B cell (primary cell): ENCODE data around the gene HCK. TPM values are rescaled to one million over a fixed set of nuclear protein-coding genes. Genes with fewer than 3 reads are reported as not detected.

ENCODE experiments used
- ATAC-seq: fragments of 200-7000 bp; cut with Tn5 transposase; one replicate; pipeline ENCODE4 v1.10.0; 2021; ENCODE audit warnings: low read depth, mild to moderate bottlenecking, moderate number of reproducible peaks, moderate library complexity
- CTCF ChIA-PET: fragments of 350-600 bp; sonication (Branson Sonifier 250); formaldehyde crosslinking; loops from one replicate; lab custom pipeline; 2021; ENCODE audit warnings: antibody characterized with exemption, inconsistent platforms; lab: Charles Lee
- POLR2A ChIA-PET: fragments of 350-600 bp; sonication (Branson Sonifier 250); formaldehyde crosslinking; loops from one replicate; lab custom pipeline; 2021; ENCODE audit warnings: antibody characterized with exemption; lab: Charles Lee
- DNase-seq: peaks from one replicate; pipeline ENCODE4 v3.0.0; 2013
- H2AFZ ChIP-seq: 2 replicates; pipeline ENCODE4 v1.6.1; 2012; ENCODE audit warnings: mild to moderate bottlenecking, low read depth, low read length; ENCODE audit not compliant: insufficient read depth, poor library complexity, severe bottlenecking
- H3K27ac ChIP-seq, 2 donors: 1 replicate in 1 of 2; 2 replicates in 1 of 2; pipeline ENCODE4 v1.5.1; 2012 to 2013; ENCODE audit warnings: low read length in 2 of 2, mild to moderate bottlenecking in 2 of 2, moderate library complexity in 1 of 2
- H3K27me3 ChIP-seq, 4 experiments: fragments of 200-600 bp in 1 of 4; sonication (generic) in 1 of 4; replicated peaks in 1 of 4; 1 replicate in 2 of 4; 2 replicates in 2 of 4; pipeline versions ENCODE4 v1.6.1 to v1.7.0; 2013 to 2016; ENCODE audit warnings: low read length in 3 of 4, mild to moderate bottlenecking in 2 of 4, mixed read lengths in 1 of 4, moderate library complexity in 1 of 4; ENCODE audit not compliant: insufficient read depth in 4 of 4, control insufficient read depth in 3 of 4; ENCODE audit errors: control extremely low read depth in 1 of 4
- H3K36me3 ChIP-seq, 2 experiments: replicated peaks in 1 of 2; 1 replicate in 1 of 2; 2 replicates in 1 of 2; pipeline versions ENCODE4 v1.6.1 to v1.7.1; 2013; ENCODE audit warnings: low read length in 1 of 2; ENCODE audit not compliant: insufficient read depth in 2 of 2, control insufficient read depth in 1 of 2; ENCODE audit errors: control extremely low read depth in 1 of 2, extremely low read depth in 1 of 2
- H3K4me1 ChIP-seq, 2 donors: fragments of 200-600 bp in 1 of 2; sonication (generic) in 1 of 2; 1 replicate in 1 of 2; 2 replicates in 1 of 2; pipeline versions ENCODE4 v1.5.1 to v1.6.1; 2013 to 2017; ENCODE audit warnings: low read length in 2 of 2; ENCODE audit not compliant: control insufficient read depth in 2 of 2, insufficient read depth in 2 of 2
- H3K4me2 ChIP-seq: replicated peaks from 2 replicates; pipeline ENCODE3; 2012; ENCODE audit warnings: mild to moderate bottlenecking, low read depth, low read length; ENCODE audit not compliant: poor library complexity, severe bottlenecking
- H3K4me3 ChIP-seq, 5 experiments: fragments of 200-600 bp in 1 of 5; sonication (generic) in 1 of 5; 1 replicate in 3 of 5; 2 replicates in 2 of 5; pipeline versions ENCODE4 v1.5.1 to v1.7.0; 2011 to 2016; ENCODE audit warnings: low read length in 4 of 5, mild to moderate bottlenecking in 4 of 5, low read depth in 2 of 5, control low read depth in 1 of 5, moderate library complexity in 1 of 5; ENCODE audit not compliant: insufficient read depth in 1 of 5; ENCODE audit errors: control extremely low read depth in 1 of 5, extremely low read depth in 1 of 5
- H3K79me2 ChIP-seq: fragments of 200-600 bp; sonication (generic); one replicate; pipeline ENCODE4 v1.6.0; 2016; ENCODE audit warnings: low read length; ENCODE audit not compliant: control insufficient read depth, insufficient read depth
- H3K9ac ChIP-seq: fragments of 200-600 bp; sonication (generic); 2 replicates; pipeline ENCODE4 v1.6.1; 2017; ENCODE audit warnings: mild to moderate bottlenecking, low read length, moderate library complexity
- H3K9me3 ChIP-seq, 3 donors: one replicate each; pipeline versions ENCODE4 v1.6.1 to v1.7.1; 2013; ENCODE audit warnings: low read length in 2 of 3; ENCODE audit not compliant: control insufficient read depth in 2 of 3, insufficient read depth in 1 of 3; ENCODE audit errors: control extremely low read depth in 1 of 3
- H4K20me1 ChIP-seq: 2 replicates; pipeline ENCODE4 v1.6.0; 2012; ENCODE audit warnings: mild to moderate bottlenecking, low read length; ENCODE audit not compliant: insufficient read depth, control insufficient read depth, poor library complexity, severe bottlenecking
- H3K27ac Mint-ChIP-seq: one replicate; pipeline ENCODE4 v1.8.0; 2021; ENCODE audit warnings: mixed read lengths
- H3K27me3 Mint-ChIP-seq: one replicate; pipeline ENCODE4 v1.8.0; 2021; ENCODE audit warnings: mixed read lengths
- H3K4me1 Mint-ChIP-seq: one replicate; pipeline ENCODE4 v1.8.0; 2021; ENCODE audit warnings: mixed read lengths
- H3K4me3 Mint-ChIP-seq: one replicate; pipeline ENCODE4 v1.8.0; 2021; ENCODE audit warnings: mixed read lengths
- H3K9me3 Mint-ChIP-seq: one replicate; pipeline ENCODE4 v1.8.0; 2022; ENCODE audit warnings: mixed read lengths; ENCODE audit not compliant: insufficient read depth
- CTCF ChIP-seq: fragments of 200-600 bp; IDR thresholded peaks from one replicate; pipeline ENCODE4 v1.8.0; 2022; ENCODE audit warnings: antibody characterized with exemption, mild to moderate bottlenecking
- EZH2 ChIP-seq: IDR thresholded peaks from 2 replicates; pipeline ENCODE4 v1.6.1; 2012; ENCODE audit warnings: borderline replicate concordance, low read depth, mild to moderate bottlenecking, moderate library complexity, low read length; ENCODE audit not compliant: insufficient read depth, poor library complexity, severe bottlenecking
- WGBS: methylation state at CpG from one replicate; pipeline ENCODE4 v1.1.5; 2013; ENCODE audit warnings: missing lambda C conversion rate; ENCODE audit not compliant: insufficient coverage; 5-methylcytosine and 5-hydroxymethylcytosine counted together
- intact Hi-C: fragments of 100-400 bp; cut with micrococcal nuclease; formaldehyde crosslinking; loops from one replicate; pipeline ENCODE4 v1.10.0; 2022
- polyA plus RNA-seq: library from polyadenylated mRNA; depleted of rRNA; stranded (reverse); fragments of >200 nt; gene quantifications from 2 replicates; pipeline ENCODE4 v1.2.3, GENCODE V29; 2012
- total RNA-seq, 2 donors: library from RNA; stranded (reverse); fragments of 120-200 nt in 1 of 2; gene quantifications; 1 replicate in 1 of 2; 2 replicates in 1 of 2; pipeline versions ENCODE4 v1.2.3 to v1.2.4, GENCODE V29; 2013 to 2022

HCK gene
- total and polyA plus RNA-seq, 2 donors (not counting 1 experiment from before 2014, with no cell fraction given): 33.3 to 48.6 TPM

- ATAC-seq (no peak), DNase-seq (no peak)
- Mint-ChIP-seq H3K27ac (no peak overlapping the region), H3K27me3 (peaks cover 23% of the 10 kb centered on the region), H3K4me3 (no peak overlapping the region), H3K4me1 (no peaks in the 10 kb centered on the region), H3K9me3 (no peaks in the 10 kb centered on the region)
- WGBS: 91% methylated on average over 3 of the region's 8 CpGs
- Histone ChIP-seq H4K20me1 (no peaks in the 10 kb centered on the region), H3K27ac (no peak overlapping the region), H3K9ac (no peak overlapping the region), H3K79me2 (no peaks in the 10 kb centered on the region), H3K36me3 (no peaks in the 10 kb centered on the region), H3K27me3 (peaks cover 0 to 8% (median 0%) of the 10 kb centered on the region in 4 experiments), H3K4me3 (no peak overlapping the region), H2AFZ (no peak overlapping the region), H3K4me1 (no peaks in the 10 kb centered on the region), H3K4me2 (no peak overlapping the region), H3K9me3 (no peaks in the 10 kb centered on the region)
- TF ChIP-seq CTCF (no peak), EZH2 (no peak)
- intact Hi-C loops: no loop called here
- ChIA-PET POLR2A (no interaction called here), CTCF (interaction anchor here (1.0 kb wide), 1 partner anchor 23 kb away, joined by 3 read pairs; no protein-coding TSS in a partner anchor)
Observed at GRCh38 chr20:32006841-32007786, 44.9 kb upstream of the HCK start.
